OCI-LY3 (cell line): Measurements from ENCODE around the gene RBM33.

Experiments used
- H2AFZ ChIP-seq: fragments of 200-600, 300-600 bp; shearing (Covaris generic); 2 replicates; pipeline ENCODE4 v1.6.0; 2014; ENCODE audit warnings: antibody characterized with exemption, low read depth, low read length
- H3K27ac ChIP-seq: fragments of 200-600, 300-600 bp; sonication (generic); 2 replicates; pipeline ENCODE4 v1.5.1; 2014; ENCODE audit warnings: mild to moderate bottlenecking, low read length, moderate library complexity, mixed read lengths
- H3K27me3 ChIP-seq: fragments of 200-600, 300-600 bp; sonication (generic); 2 replicates; pipeline ENCODE4 v1.6.1; 2014; ENCODE audit warnings: low read depth, low read length, mixed read lengths
- H3K36me3 ChIP-seq: fragments of 200-600, 300-600 bp; sonication (generic); replicated peaks from 2 replicates; pipeline ENCODE3; 2014; ENCODE audit warnings: low read depth, low read length, mixed read lengths
- H3K4me1 ChIP-seq: fragments of 300-600, 200-600 bp; sonication (generic); 2 replicates; pipeline ENCODE4 v1.6.1; 2014; ENCODE audit warnings: low read length, mixed read lengths
- H3K4me2 ChIP-seq: fragments of 200-600, 300-600 bp; sonication (generic); 2 replicates; pipeline ENCODE4 v1.6.1; 2014; ENCODE audit warnings: low read length, mixed read lengths
- H3K4me3 ChIP-seq: fragments of 300-600, 200-600 bp; sonication (generic); 2 replicates; pipeline ENCODE4 v1.5.1; 2014; ENCODE audit warnings: antibody characterized with exemption, mild to moderate bottlenecking, low read length, moderate library complexity
- H3K79me2 ChIP-seq: fragments of 300-600, 200-600 bp; shearing (Covaris generic); 2 replicates; pipeline ENCODE4 v1.6.1; 2014; ENCODE audit warnings: mild to moderate bottlenecking, low read length, mixed read lengths
- H3K9ac ChIP-seq: fragments of 300-600, 200-600 bp; shearing (Covaris generic); 2 replicates; pipeline ENCODE4 v1.6.0; 2014; ENCODE audit warnings: mild to moderate bottlenecking, low read length, moderate library complexity
- H3K9me3 ChIP-seq: fragments of 200-600, 300-600 bp; shearing (Covaris generic); 2 replicates; pipeline ENCODE4 v1.6.1; 2014; ENCODE audit warnings: low read length, mixed read lengths; ENCODE audit not compliant: insufficient read depth
- H4K20me1 ChIP-seq: fragments of 200-600, 300-600 bp; sonication (generic); 2 replicates; pipeline ENCODE4 v1.6.1; 2016; ENCODE audit warnings: low read length, mixed read lengths; ENCODE audit not compliant: insufficient read depth
- EZH2phosphoT487 ChIP-seq: fragments of 200-600 bp; shearing (Covaris generic); IDR thresholded peaks from 2 replicates; pipeline ENCODE4 v1.6.1; 2018; ENCODE audit warnings: antibody characterized with exemption, mixed run types, low read depth
- TF ChIP-seq, protein P1 (sequence below): fragments of 200-600, 300-600 bp; sonication (generic); IDR thresholded peaks from 2 replicates; pipeline ENCODE4 v1.5.1; 2014; ENCODE audit warnings: antibody characterized with exemption, low read length, low read depth

RBM33 gene

DNA sequence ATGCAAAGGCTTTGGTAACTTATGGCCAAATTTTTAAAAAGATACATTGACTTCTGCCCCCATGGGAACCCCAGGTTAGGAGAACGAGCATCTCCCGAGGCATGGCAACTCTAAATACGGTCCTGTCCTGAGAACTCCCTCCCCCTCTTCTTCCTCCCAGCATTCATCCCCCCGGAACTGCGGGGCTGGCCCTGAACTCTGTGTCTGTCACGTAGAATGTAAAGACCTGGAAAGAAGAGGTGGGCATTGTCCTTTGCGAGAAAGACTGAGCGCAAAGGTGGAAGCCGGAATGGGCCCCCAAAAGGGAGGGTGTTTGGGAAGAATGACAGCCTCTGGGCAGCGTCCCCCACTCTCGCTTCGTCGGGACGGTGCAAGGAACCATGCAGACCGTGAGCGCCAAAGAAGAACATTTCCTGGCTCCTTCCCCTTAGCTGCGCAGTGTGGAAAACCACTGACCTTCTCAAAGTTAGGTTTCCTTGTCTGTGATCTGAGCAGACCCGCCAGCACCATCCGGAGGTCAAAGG, 146.8 kb downstream of the RBM33 start:
- Histone ChIP-seq H3K27me3 (no peaks in the 10 kb centered on the region), H4K20me1 (no peaks in the 10 kb centered on the region), H3K79me2 (no peaks in the 10 kb centered on the region), H3K36me3 (no peaks in the 10 kb centered on the region), H2AFZ (no peak overlapping the region), H3K4me2 (no peak overlapping the region), H3K4me3 (no peak overlapping the region), H3K27ac (no peak overlapping the region), H3K4me1 (peaks cover 12% of the 10 kb centered on the region), H3K9me3 (no peaks in the 10 kb centered on the region), H3K9ac (no peak overlapping the region)
- TF ChIP-seq EZH2phosphoT487, result no peak
- TF ChIP-seq, protein P1, sequence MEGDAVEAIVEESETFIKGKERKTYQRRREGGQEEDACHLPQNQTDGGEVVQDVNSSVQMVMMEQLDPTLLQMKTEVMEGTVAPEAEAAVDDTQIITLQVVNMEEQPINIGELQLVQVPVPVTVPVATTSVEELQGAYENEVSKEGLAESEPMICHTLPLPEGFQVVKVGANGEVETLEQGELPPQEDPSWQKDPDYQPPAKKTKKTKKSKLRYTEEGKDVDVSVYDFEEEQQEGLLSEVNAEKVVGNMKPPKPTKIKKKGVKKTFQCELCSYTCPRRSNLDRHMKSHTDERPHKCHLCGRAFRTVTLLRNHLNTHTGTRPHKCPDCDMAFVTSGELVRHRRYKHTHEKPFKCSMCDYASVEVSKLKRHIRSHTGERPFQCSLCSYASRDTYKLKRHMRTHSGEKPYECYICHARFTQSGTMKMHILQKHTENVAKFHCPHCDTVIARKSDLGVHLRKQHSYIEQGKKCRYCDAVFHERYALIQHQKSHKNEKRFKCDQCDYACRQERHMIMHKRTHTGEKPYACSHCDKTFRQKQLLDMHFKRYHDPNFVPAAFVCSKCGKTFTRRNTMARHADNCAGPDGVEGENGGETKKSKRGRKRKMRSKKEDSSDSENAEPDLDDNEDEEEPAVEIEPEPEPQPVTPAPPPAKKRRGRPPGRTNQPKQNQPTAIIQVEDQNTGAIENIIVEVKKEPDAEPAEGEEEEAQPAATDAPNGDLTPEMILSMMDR, result no peak

DNA sequence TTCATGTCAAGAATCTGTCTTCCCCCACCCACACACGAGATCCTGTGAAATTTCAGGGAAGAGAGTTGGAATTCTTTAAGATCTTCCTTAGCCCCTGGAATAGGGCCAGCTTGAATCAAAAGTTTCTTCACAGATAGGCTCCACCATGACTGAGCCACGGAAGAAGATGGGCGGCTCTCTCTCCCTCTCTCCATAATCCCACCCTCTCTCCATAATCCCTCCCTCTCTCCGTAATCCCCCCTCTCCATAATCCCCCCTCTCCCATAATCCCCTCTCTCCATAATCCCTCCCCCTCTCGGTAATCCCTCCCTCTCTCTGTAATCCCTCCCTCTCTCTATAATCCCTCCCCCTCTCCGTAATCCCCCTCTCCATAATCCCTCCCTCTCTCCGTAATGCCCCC, 147.4 kb downstream of the RBM33 start:
- Histone ChIP-seq H2AFZ (no peak overlapping the region), H3K4me3 (no peak overlapping the region), H4K20me1 (no peaks in the 10 kb centered on the region), H3K27me3 (no peaks in the 10 kb centered on the region), H3K4me1 (peaks cover 12% of the 10 kb centered on the region), H3K4me2 (no peak overlapping the region), H3K79me2 (no peaks in the 10 kb centered on the region), H3K9ac (no peak overlapping the region), H3K27ac (no peak overlapping the region), H3K36me3 (no peaks in the 10 kb centered on the region), H3K9me3 (no peaks in the 10 kb centered on the region)
- TF ChIP-seq, protein P1, result no peak
- no peak for TF ChIP-seq EZH2phosphoT487

- Histone ChIP-seq H3K79me2 (no peaks in the 10 kb centered on the region), H3K9me3 (no peaks in the 10 kb centered on the region), H3K4me3 (no peak overlapping the region), H3K9ac (no peak overlapping the region), H3K4me2 (no peak overlapping the region), H4K20me1 (no peaks in the 10 kb centered on the region), H3K27ac (no peak overlapping the region), H3K27me3 (no peaks in the 10 kb centered on the region), H2AFZ (no peak overlapping the region), H3K36me3 (no peaks in the 10 kb centered on the region), H3K4me1 (peaks cover 12% of the 10 kb centered on the region)
- TF ChIP-seq EZH2phosphoT487, result no peak
- TF ChIP-seq, protein P1, result no peak
These were observed 148.0 kb downstream of the RBM33 start for GRCh38 chr7:155792315-155792960.

DNA sequence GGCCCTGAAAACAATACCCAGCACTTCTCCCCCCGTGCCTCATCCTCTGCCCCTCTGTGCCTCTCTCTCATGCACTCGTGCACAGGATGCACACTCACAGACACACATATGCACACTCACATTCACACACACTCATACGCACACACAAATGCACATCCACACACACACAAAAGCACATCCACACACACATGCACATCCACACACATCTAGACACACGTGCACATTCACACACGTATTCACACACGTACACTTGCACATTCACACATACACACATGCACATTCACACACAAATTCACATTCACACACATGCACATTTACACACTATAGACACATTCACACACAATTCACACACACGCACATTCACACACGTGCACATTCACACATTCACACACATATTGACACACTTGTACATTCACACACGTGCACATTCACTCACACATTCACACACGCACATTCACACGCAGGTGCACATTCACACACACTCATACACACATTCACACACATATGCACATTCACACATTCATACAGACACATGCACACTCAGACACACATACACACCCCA, 148.6 kb downstream of the RBM33 start:
- Histone ChIP-seq H3K27ac (no peak overlapping the region), H3K4me3 (no peak overlapping the region), H2AFZ (no peak overlapping the region), H3K79me2 (no peaks in the 10 kb centered on the region), H3K9me3 (no peaks in the 10 kb centered on the region), H3K4me1 (peaks cover 15% of the 10 kb centered on the region), H3K27me3 (no peaks in the 10 kb centered on the region), H3K36me3 (no peaks in the 10 kb centered on the region), H3K4me2 (no peak overlapping the region), H4K20me1 (no peaks in the 10 kb centered on the region), H3K9ac (no peak overlapping the region)
- TF ChIP-seq, protein P1, result no peak
- TF ChIP-seq EZH2phosphoT487, result no peak
